Common myeloid progenitor, CD34-positive (primary cell): ENCODE data around the gene MED7.

Source experiments
- CTCF ChIA-PET: fragments of 350-600 bp; sonication (Branson Sonifier 250); formaldehyde crosslinking; loops from one replicate; lab custom pipeline; 2021; ENCODE audit warnings: antibody characterized with exemption; lab: Charles Lee
- POLR2A ChIA-PET: fragments of 350-600 bp; sonication (Branson Sonifier 250); formaldehyde crosslinking; loops from one replicate; lab custom pipeline; 2021; ENCODE audit warnings: antibody characterized with exemption; lab: Charles Lee
- DNase-seq, 3 donors: peaks; one replicate each; pipeline versions ENCODE4 v3.0.0 to v3.0.0-alpha.2; 2013
- H3K27ac ChIP-seq, 2 experiments: 1 replicate in 1 of 2; 2 replicates in 1 of 2; pipeline ENCODE4 v1.7.0; 2013; ENCODE audit warnings: inconsistent platforms in 2 of 2, low read length in 2 of 2, mild to moderate bottlenecking in 2 of 2, low read depth in 1 of 2, moderate library complexity in 1 of 2; ENCODE audit not compliant: severe bottlenecking in 2 of 2, insufficient read depth in 1 of 2, poor library complexity in 1 of 2
- H3K27me3 ChIP-seq, 5 experiments: replicated peaks in 2 of 5; 1 replicate in 3 of 5; 2 replicates in 2 of 5; pipeline versions ENCODE4 v1.6.1 to v1.7.0; 2013; ENCODE audit warnings: low read length in 4 of 5, mild to moderate bottlenecking in 2 of 5, moderate library complexity in 2 of 5, inconsistent platforms in 1 of 5; ENCODE audit not compliant: insufficient read depth in 5 of 5, control insufficient read depth in 4 of 5
- H3K36me3 ChIP-seq, 4 experiments: 1 replicate in 2 of 4; 2 replicates in 2 of 4; pipeline versions ENCODE4 v1.6.1 to v1.7.0; 2013; ENCODE audit warnings: low read length in 3 of 4, control low read depth in 1 of 4, mild to moderate bottlenecking in 1 of 4; ENCODE audit not compliant: control insufficient read depth in 4 of 4, insufficient read depth in 4 of 4
- H3K4me1 ChIP-seq, 4 experiments: 1 replicate in 3 of 4; 2 replicates in 1 of 4; pipeline versions ENCODE4 v1.6.1 to v1.7.1; 2013; ENCODE audit warnings: low read length in 3 of 4, mild to moderate bottlenecking in 3 of 4, control low read depth in 1 of 4, inconsistent platforms in 1 of 4, moderate library complexity in 1 of 4; ENCODE audit not compliant: control insufficient read depth in 4 of 4, insufficient read depth in 4 of 4; ENCODE audit errors: control extremely low read depth in 1 of 4
- H3K4me3 ChIP-seq, 7 experiments: 1 replicate in 4 of 7; 2 replicates in 3 of 7; pipeline versions ENCODE4 v1.5.1 to v1.7.0; 2013; ENCODE audit warnings: mild to moderate bottlenecking in 7 of 7, low read length in 6 of 7, moderate library complexity in 6 of 7, inconsistent platforms in 2 of 7, low read depth in 2 of 7, control low read depth in 1 of 7; ENCODE audit not compliant: insufficient read depth in 4 of 7, control insufficient read depth in 1 of 7; ENCODE audit errors: extremely low read depth in 1 of 7
- H3K9me3 ChIP-seq, 5 experiments: 1 replicate in 4 of 5; 2 replicates in 1 of 5; pipeline versions ENCODE4 v1.6.1 to v1.7.1; 2013; ENCODE audit warnings: low read length in 4 of 5, mild to moderate bottlenecking in 2 of 5, inconsistent platforms in 1 of 5, low read depth in 1 of 5, moderate library complexity in 1 of 5; ENCODE audit not compliant: control insufficient read depth in 4 of 5, insufficient read depth in 2 of 5; ENCODE audit errors: control extremely low read depth in 1 of 5
- WGBS: methylation state at CpG from one replicate; pipeline ENCODE4 v1.1.5; 2013; ENCODE audit not compliant: insufficient coverage; 5-methylcytosine and 5-hydroxymethylcytosine counted together

Gene MED7

DNA sequence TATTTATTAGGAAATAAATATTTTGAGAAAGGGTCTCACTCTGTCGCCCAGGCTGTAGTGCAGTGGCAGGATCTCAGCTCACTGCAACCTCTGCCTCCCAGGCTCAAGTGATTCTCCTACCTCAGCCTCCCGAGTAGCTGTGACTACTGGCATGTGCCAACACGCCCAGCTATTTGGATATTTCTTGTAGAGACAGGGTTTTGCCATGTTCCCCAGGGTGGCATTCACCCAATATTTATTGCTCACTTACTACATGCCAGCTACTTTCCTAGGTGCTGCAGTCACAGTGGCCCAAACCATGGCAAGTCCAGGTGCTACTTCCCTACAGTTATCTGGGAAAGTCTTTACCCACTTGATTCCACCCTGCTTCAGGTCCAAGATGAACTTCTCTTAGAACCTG, 8.3 kb upstream of the MED7 start:
- ChIA-PET CTCF (interaction anchor here (4.4 kb wide), 1 partner anchor 164 kb away, joined by 39 read pairs; no protein-coding TSS in a partner anchor), POLR2A (no interaction called here)
- Histone ChIP-seq H3K36me3 (no peaks in the 10 kb centered on the region), H3K9me3 (no peaks in the 10 kb centered on the region), H3K27me3 (no peaks in the 10 kb centered on the region), H3K4me3 (no peak overlapping the region), H3K4me1 (peaks cover 0 to 3% (median under 1%) of the 10 kb centered on the region in 4 experiments), H3K27ac (no peak overlapping the region)
- WGBS, result 94% methylated on average over 3 of the region's 3 CpGs
- DNase-seq, result no peak

DNA sequence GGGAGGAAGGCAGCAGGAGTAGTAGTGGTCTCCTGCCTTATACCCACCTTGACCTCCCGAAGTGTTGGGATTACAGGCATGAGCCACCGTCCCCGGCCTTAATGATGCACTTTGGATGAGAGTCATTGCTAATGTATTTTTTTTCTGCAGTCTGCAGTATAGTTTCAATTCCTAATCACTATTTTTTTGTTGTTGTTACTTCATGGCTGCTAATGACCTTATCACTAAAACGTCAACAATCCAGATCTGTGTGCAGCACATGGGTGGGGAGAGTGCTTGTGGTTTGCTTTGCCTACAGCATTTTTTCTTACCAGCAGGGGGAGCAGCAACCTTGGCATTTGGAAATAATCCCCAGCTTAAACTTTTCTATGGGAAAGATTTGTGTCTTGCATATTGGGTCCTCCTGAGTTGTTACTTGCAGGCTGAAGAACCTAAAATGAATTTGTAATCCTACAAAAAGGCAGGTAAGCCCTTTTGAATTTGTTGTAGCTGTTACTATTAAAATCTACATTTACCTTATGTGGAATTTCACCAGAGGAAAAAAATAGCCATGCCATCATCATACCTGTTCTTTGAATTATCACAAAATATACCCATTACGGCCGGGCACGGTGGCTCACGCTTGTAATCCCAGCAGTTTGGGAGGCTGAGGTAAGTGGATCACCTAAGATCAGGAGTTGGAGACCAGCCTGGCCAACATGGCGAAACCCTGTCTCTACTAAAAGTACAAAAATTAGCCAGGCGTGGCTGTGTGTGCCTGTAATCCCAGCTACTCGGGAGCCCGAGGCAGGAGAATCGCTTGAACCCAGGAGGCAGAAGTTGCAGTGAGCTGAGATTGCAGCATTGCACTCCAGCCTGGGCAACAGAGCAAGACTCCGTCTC, 6.3 kb upstream of the MED7 start:
- CTCF ChIA-PET, result interaction anchor here (0.8 to 4.4 kb wide), 27 partner anchors 9 to 214 kb away, joined by 3 to 39 read pairs (median 4); partner anchors contain the start of gene CYFIP2
- Histone ChIP-seq H3K36me3 (no peaks in the 10 kb centered on the region), H3K4me3 (no peak overlapping the region), H3K27me3 (no peaks in the 10 kb centered on the region), H3K9me3 (no peaks in the 10 kb centered on the region), H3K4me1 (peaks cover 0 to 3% (median under 1%) of the 10 kb centered on the region in 4 experiments), H3K27ac (no peak overlapping the region)
- POLR2A ChIA-PET, result no interaction called here
- DNase-seq, result peak; percentile 78 to 89 (median 84)
- WGBS, result 100% methylated on average over 4 of the region's 14 CpGs

DNA sequence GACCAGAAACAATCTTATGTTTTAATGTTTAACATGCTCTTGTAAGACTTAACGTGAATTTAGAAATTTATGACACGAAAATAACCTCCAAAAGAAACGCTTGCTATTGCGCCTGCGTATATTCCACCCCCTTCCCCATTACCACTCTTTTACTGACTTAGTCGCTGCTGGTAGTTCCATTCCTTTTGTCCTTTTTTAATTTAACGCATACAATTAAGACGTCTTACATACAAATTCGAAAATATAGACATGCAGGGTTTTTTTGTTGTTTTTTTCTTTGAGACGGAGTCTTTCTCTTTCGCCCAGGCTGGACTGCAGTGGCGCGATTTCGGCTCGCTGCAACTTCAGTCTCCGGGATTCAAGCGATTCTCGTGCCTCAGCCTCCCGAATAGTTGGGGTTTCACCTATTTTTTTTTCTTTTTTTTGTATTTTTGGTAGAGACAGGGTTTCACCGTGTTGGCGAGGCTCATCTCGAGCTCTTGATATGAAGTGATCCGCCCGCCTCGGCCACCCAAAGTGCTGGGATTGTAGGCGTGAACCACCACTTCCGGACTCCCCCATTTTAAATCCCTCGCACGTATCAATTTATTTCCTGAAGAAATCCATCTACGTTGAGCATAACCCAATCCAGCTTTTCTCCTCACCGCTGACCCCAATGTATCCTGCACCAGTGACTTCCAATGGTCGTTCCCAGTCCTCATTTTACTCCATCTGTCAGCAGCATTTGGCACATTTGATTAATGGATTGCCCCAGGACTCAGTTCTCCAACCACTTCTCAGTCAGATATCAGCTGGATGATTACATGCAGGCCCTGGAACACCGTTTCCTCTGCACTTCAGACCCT, 684 bp upstream of the MED7 start:
- H3K4me3 ChIP-seq, result peak overlapping the region; percentile 53 to 99 (median 93)
- H3K4me1 ChIP-seq, result peaks cover 7 to 17% (median 12%) of the 10 kb centered on the region in 4 experiments
- no peaks in the 10 kb centered on the region for H3K9me3 ChIP-seq
- DNase-seq, result peak in 1 of 3 donors; percentile 88
- peak overlapping the region; percentile 80 to 97 for H3K27ac ChIP-seq
- ChIA-PET CTCF (interaction anchor here (0.8 to 2.3 kb wide), 6 partner anchors 8 to 185 kb away, joined by 3 to 10 read pairs (median 4); partner anchors contain the start of gene HAVCR2), POLR2A (interaction anchor here (0.5 to 0.6 kb wide), 3 partner anchors 9 to 61 kb away, joined by 3 to 6 read pairs (median 3); no protein-coding TSS in a partner anchor)
- H3K36me3 ChIP-seq, result peaks cover 6 to 11% (median 8%) of the 10 kb centered on the region in 4 experiments
- 22% methylated on average over 14 of the region's 33 CpGs for WGBS
- H3K27me3 ChIP-seq, result no peaks in the 10 kb centered on the region

DNA sequence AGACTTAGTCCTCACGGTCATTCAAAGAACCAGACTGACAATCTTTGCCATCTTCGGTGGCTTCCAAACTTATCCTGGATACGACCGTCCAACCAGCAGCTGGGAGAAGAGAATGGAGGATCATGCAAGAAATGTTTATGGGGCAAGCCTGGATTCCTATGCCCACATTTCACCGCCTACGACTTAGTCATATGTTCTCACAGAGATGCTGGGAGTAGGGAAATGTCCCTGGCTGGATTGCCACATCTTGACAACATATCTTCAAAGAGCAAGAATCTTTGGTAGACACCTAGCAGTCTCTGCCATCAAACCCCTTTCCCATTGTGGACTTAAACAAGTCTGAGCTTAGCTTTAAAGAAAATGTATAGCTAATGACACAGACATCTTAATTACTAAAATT, 5.0 kb downstream of the MED7 start:
- no peak overlapping the region for H3K27ac ChIP-seq
- WGBS, result 97% methylated on average over 6 of the region's 6 CpGs
- H3K4me3 ChIP-seq, result no peak overlapping the region
- H3K4me1 ChIP-seq, result peaks cover 8 to 25% (median 18%) of the 10 kb centered on the region in 4 experiments
- ChIA-PET POLR2A (no interaction called here), CTCF (interaction anchor here (1.6 kb wide), 1 partner anchor 22 kb away, joined by 5 read pairs; no protein-coding TSS in a partner anchor)
- no peak for DNase-seq
- no peaks in the 10 kb centered on the region for H3K9me3 ChIP-seq
- peaks cover 6 to 24% (median 16%) of the 10 kb centered on the region in 4 experiments for H3K36me3 ChIP-seq
- H3K27me3 ChIP-seq, result no peaks in the 10 kb centered on the region

- Histone ChIP-seq H3K27me3 (no peaks in the 10 kb centered on the region), H3K9me3 (no peaks in the 10 kb centered on the region), H3K4me1 (peaks cover 0 to 23% (median 15%) of the 10 kb centered on the region in 4 experiments), H3K4me3 (no peak overlapping the region), H3K27ac (no peak overlapping the region), H3K36me3 (peaks cover 0 to 2% (median 1%) of the 10 kb centered on the region in 4 experiments)
- DNase-seq, result no peak
- no CpG with 5 or more reads among the region's 1 CpG for WGBS
- POLR2A ChIA-PET, result no interaction called here
- CTCF ChIA-PET, result interaction anchor here (0.7 to 2.1 kb wide), 14 partner anchors 10 to 1994 kb away, joined by 3 to 7 read pairs (median 3); partner anchors contain the start of gene MED7
Measured at GRCh38 chr5:157132281-157132612, 10.4 kb downstream of the MED7 start.

GRCh38 chr5:157130925-157131324, 11.7 kb downstream of the MED7 start:
- DNase-seq, result peak; percentile 57 to 93 (median 87)
- Histone ChIP-seq H3K27me3 (no peaks in the 10 kb centered on the region), H3K4me3 (no peak overlapping the region), H3K27ac (no peak overlapping the region), H3K9me3 (no peaks in the 10 kb centered on the region), H3K36me3 (no peaks in the 10 kb centered on the region), H3K4me1 (peaks cover 0 to 23% (median 15%) of the 10 kb centered on the region in 4 experiments)
- POLR2A ChIA-PET, result interaction anchor here (0.7 kb wide), 2 partner anchors 15 to 1244 kb away, joined by 3 to 4 read pairs; no protein-coding TSS in a partner anchor
- no CpG with 5 or more reads among the region's 7 CpGs for WGBS
- CTCF ChIA-PET, result interaction anchor here (0.7 to 1.7 kb wide), 5 partner anchors 15 to 1996 kb away, joined by 3 to 7 read pairs (median 3); no protein-coding TSS in a partner anchor
